Lower lobe of right lung (tissue), 2 donors: ENCODE measurements around the gene SHQ1. TPM values are rescaled to one million over a fixed set of nuclear protein-coding genes. Genes with fewer than 3 reads are reported as not detected.

Experiments used
- ATAC-seq, 2 donors: fragments of 200-7000 bp; cut with Tn5 transposase; one replicate each; pipeline ENCODE4 v1.9.1; 2020 to 2022; ENCODE audit warnings: mild to moderate bottlenecking in 2 of 2, moderate library complexity in 2 of 2
- DNase-seq: peaks from one replicate; pipeline ENCODE4 v3.0.0-alpha.2; 2020
- H3K27ac ChIP-seq: fragments of 200-600 bp; one replicate; pipeline ENCODE4 v1.8.0; 2022
- H3K27me3 ChIP-seq: fragments of 200-600 bp; one replicate; pipeline ENCODE4 v1.8.0; 2022; ENCODE audit warnings: low read depth
- H3K36me3 ChIP-seq: fragments of 200-600 bp; one replicate; pipeline ENCODE4 v1.8.0; 2022; ENCODE audit warnings: mild to moderate bottlenecking
- H3K4me1 ChIP-seq: fragments of 200-600 bp; one replicate; pipeline ENCODE4 v1.8.0; 2022
- H3K4me3 ChIP-seq: fragments of 200-600 bp; one replicate; pipeline ENCODE4 v1.8.0; 2022; ENCODE audit warnings: mild to moderate bottlenecking
- H3K9me3 ChIP-seq: fragments of 200-600 bp; one replicate; pipeline ENCODE4 v1.8.0; 2022
- intact Hi-C: fragments of 100-400 bp; cut with DNase I; formaldehyde crosslinking; loops from one replicate; pipeline ENCODE4 v1.11.0; 2022
- total RNA-seq: library from RNA; stranded (reverse); fragmentation: NEBNext Ultra II Directional; extraction: Animal tissue kit (Norgen Biotek cat#: 25700); gene quantifications from one replicate; pipeline ENCODE4 v1.2.1, GENCODE V29; 2021
- TF ChIP-seq, protein P1 (sequence below): fragments of 200-600 bp; IDR thresholded peaks from one replicate; pipeline ENCODE4 v1.8.0; 2022; ENCODE audit warnings: antibody characterized with exemption, mild to moderate bottlenecking
- donor health status: DM: no; HTN: yes; CAD: no; lungs with severe emphysema.

Gene SHQ1
- total RNA-seq, 1 donor from 2014 or later, result 16.8 TPM

DNA sequence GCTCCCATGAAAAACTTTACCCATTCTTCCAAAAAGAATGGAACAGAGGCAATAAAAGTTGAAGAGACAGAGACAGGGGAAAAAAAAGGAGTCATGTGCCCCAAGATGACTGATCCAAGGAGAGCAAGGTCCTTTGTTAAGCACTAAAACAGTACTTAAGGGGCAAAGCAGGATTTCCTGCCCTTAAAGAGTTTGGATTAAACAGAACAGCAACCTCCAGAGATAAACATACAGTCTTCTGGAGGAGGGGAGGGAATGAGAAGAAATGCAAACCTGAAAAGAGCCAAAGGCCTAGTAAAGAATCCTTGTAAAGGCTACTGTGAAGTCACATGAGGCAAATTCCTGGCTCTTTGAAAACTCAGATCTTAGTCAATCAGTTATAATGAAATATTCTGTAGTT, 38.2 kb downstream of the SHQ1 start:
- DNase-seq (no peak), ATAC-seq (no peak)
- H3K4me1 ChIP-seq, result peaks cover 6% of the 10 kb centered on the region
- H3K9me3 ChIP-seq, result no peaks in the 10 kb centered on the region
- TF ChIP-seq, protein P1, sequence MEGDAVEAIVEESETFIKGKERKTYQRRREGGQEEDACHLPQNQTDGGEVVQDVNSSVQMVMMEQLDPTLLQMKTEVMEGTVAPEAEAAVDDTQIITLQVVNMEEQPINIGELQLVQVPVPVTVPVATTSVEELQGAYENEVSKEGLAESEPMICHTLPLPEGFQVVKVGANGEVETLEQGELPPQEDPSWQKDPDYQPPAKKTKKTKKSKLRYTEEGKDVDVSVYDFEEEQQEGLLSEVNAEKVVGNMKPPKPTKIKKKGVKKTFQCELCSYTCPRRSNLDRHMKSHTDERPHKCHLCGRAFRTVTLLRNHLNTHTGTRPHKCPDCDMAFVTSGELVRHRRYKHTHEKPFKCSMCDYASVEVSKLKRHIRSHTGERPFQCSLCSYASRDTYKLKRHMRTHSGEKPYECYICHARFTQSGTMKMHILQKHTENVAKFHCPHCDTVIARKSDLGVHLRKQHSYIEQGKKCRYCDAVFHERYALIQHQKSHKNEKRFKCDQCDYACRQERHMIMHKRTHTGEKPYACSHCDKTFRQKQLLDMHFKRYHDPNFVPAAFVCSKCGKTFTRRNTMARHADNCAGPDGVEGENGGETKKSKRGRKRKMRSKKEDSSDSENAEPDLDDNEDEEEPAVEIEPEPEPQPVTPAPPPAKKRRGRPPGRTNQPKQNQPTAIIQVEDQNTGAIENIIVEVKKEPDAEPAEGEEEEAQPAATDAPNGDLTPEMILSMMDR, result no peak
- H3K36me3 ChIP-seq, result peaks cover 4% of the 10 kb centered on the region
- H3K27ac ChIP-seq, result no peak overlapping the region
- intact Hi-C loops, result no loop called here
- H3K27me3 ChIP-seq, result no peaks in the 10 kb centered on the region
- H3K4me3 ChIP-seq, result no peak overlapping the region

DNA sequence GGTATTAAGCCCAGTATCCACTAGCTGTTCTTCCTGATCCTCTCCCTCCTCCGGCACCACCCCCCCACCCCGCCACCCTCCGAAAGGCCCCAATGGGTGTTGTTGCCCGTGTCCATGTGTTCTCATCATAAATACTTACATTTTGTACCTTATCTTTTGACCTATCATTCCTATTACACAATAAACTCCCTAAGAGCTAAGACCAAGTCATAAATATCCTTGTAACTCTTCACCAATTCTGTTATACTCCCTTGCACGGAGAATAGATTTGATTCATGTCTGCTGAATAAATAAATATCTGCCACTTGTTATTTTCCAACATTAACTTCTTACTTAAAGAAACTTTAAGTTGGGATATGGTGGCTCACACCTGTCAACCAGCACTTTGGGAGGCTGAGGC, 43.9 kb downstream of the SHQ1 start:
- DNase-seq (no peak), ATAC-seq (no peak)
- TF ChIP-seq, protein P1, result no peak
- Histone ChIP-seq H3K4me3 (no peak overlapping the region), H3K9me3 (no peaks in the 10 kb centered on the region), H3K4me1 (no peaks in the 10 kb centered on the region), H3K27ac (no peak overlapping the region), H3K27me3 (no peaks in the 10 kb centered on the region), H3K36me3 (no peaks in the 10 kb centered on the region)
- intact Hi-C loops, result no loop called here

DNA sequence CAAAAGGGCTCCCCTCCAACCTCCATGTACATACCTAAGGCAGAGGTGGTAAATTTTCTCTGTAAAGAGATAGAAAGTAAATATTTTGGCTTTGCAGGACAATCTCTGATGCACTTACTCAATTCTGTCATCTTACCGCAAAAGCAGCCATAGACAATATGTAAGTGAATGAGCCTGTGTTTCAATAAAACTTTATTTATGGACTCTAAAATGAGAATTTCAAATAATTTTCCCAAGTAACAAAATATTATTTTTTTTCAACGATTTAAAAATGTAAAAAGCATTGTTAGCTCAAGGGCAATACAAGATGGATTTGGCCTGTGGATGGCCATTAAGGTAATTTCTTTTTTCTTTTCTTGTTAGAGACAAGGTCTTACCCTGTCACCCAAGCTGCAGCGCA, 44.7 kb downstream of the SHQ1 start:
- H3K4me1 ChIP-seq, result no peaks in the 10 kb centered on the region

DNA sequence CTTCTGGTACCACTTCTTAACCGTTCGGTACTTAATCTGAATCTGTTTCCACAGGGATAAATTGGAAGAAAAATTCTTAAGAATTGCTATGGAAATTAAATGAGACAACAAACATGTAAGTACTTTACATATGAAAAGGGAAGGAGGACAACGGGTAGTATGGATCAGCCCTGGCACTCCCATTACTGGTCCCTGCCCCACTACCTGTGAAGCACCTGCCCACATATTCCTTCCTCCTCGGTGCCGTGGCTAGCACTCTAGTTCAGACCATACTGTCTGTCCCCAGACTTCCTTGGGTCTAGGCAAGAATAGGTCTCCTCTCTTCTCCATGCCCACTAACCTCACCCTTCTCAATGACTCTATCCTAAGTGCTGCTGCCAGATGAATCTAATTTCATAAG, 46.2 kb downstream of the SHQ1 start:
- TF ChIP-seq, protein P1, result no peak

More for the DNA sequence above, 44.7 kb downstream of the SHQ1 start:
- no peaks in the 10 kb centered on the region for H3K36me3 ChIP-seq
- no peak overlapping the region for H3K27ac ChIP-seq
- no peak overlapping the region for H3K4me3 ChIP-seq
- intact Hi-C loops, result no loop called here
- no peaks in the 10 kb centered on the region for H3K9me3 ChIP-seq
- ATAC-seq (no peak), DNase-seq (no peak)
- TF ChIP-seq, protein P1, result no peak
- H3K27me3 ChIP-seq, result no peaks in the 10 kb centered on the region

DNA sequence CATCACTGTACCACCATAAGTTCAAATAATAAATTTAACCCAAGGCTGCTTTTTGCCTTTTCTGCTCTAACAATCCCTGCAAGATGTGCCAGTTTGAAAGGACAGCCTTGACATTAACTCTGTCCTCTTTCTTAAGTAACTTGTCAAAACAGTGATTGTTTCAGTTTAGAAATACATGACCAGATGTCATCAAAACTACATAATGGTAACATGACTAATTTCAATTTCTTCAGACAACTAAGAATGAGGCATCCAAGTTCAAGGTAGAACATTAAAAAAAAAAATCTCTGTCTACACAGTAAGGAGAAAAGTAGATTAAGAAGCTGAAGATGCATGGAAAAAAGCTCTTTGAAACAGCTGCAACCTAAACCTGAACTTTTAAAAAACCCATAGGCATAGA, 47.4 kb downstream of the SHQ1 start:
- Histone ChIP-seq H3K4me1 (no peaks in the 10 kb centered on the region), H3K36me3 (no peaks in the 10 kb centered on the region), H3K4me3 (no peak overlapping the region), H3K27ac (no peak overlapping the region), H3K9me3 (no peaks in the 10 kb centered on the region), H3K27me3 (no peaks in the 10 kb centered on the region)
- no peak for DNase-seq
- intact Hi-C loops, result no loop called here
- TF ChIP-seq, protein P1, result no peak
- ATAC-seq, result no peak

More for the DNA sequence above, 46.2 kb downstream of the SHQ1 start:
- Histone ChIP-seq H3K36me3 (no peaks in the 10 kb centered on the region), H3K27ac (no peak overlapping the region), H3K4me3 (no peak overlapping the region), H3K9me3 (no peaks in the 10 kb centered on the region), H3K4me1 (no peaks in the 10 kb centered on the region), H3K27me3 (no peaks in the 10 kb centered on the region)
- DNase-seq (no peak), ATAC-seq (no peak)
- intact Hi-C loops, result no loop called here
